ENCODE measurements around the gene C19orf67. TPM values are rescaled to one million over a fixed set of nuclear protein-coding genes. Genes with fewer than 3 reads are reported as not detected.

C19orf67 gene
- total RNA-seq, 1 experiment from 2014 or later: not detected

- intact Hi-C loops (cut with micrococcal nuclease): loop anchor here (1.0 to 5.0 kb wide), 2 partner anchors 42 to 234 kb away; partner anchors contain the start of gene MISP3
- Histone ChIP-seq H2AFZ (ENCODE audit: low read depth, low read length, poor library complexity, severe bottlenecking) (no peak overlapping the region), H3K4me1 (ENCODE audit: control insufficient read depth in 1 of 2, insufficient read depth in 2 of 2, low read length in 2 of 2) (peaks cover 36 to 47% of the 10 kb centered on the region in 2 experiments), H3K9me2 (ENCODE audit: insufficient read depth) (no peaks in the 10 kb centered on the region), H3K9me3 (ENCODE audit: control insufficient read depth in 1 of 2, insufficient read depth in 1 of 2, low read depth in 1 of 2, low read length in 2 of 2) (no peaks in the 10 kb centered on the region), H3K36me3 (ENCODE audit: control insufficient read depth in 1 of 2, insufficient read depth in 2 of 2, low read length in 2 of 2) (no peaks in the 10 kb centered on the region; a peak in 2 of 4 replicates), H3K79me2 (ENCODE audit: insufficient read depth, low read length) (peaks cover 27% of the 10 kb centered on the region), H3K4me3 (replicated peaks in 1 of 2; ENCODE audit: low read depth in 1 of 2, low read length in 2 of 2) (peak overlapping the region; percentile 81 to 88), H3K4me2 (ENCODE audit: low read length) (peak overlapping the region; percentile 89), H3K27ac (ENCODE audit: low read depth, low read length) (peak overlapping the region; percentile 68), H3K9ac (ENCODE audit: low read length) (peak overlapping the region; percentile 27; the same call in 1 of the 2 replicates), H3K27me3 (ENCODE audit: insufficient read depth, low read length) (no peaks in the 10 kb centered on the region), H4K20me1 (ENCODE audit: insufficient read depth) (no peaks in the 10 kb centered on the region)
- BruUV-seq (replicated peaks): no TSS peak
- RAD21 ChIA-PET (ENCODE audit: low non-redundant PET in 1 of 2, low total read pairs in 2 of 2, uncharacterized antibody in 2 of 2, unreplicated experiment in 2 of 2): no interaction called here
- DNase-seq (ENCODE audit: low read depth, low spot score) (no peak), ATAC-seq (no peak)
- CTCF ChIA-PET: interaction anchor here (0.6 to 3.2 kb wide), 9 partner anchors 23 to 267 kb away, joined by 3 to 18 read pairs (median 3); partner anchors contain the start of genes ADGRE5, ASF1B, MISP3 and RFX1
- TF ChIP-seq MAX (IDR thresholded peaks at IDR 0.05) (no peak), ZFX (IDR thresholded peaks at IDR 0.05) (no peak), CBX3 (IDR thresholded peaks at IDR 0.05; ENCODE audit: low read depth) (no peak), ZBTB33 (IDR thresholded peaks at IDR 0.05; ENCODE audit: extremely low read depth, insufficient replicate concordance, low read length) (no peak), REST (IDR thresholded peaks at IDR 0.05; ENCODE audit: low read depth) (no peak), YY1 (IDR thresholded peaks at IDR 0.05; ENCODE audit: extremely low read depth, insufficient replicate concordance, low read depth, low read length) (no peak), ELF1 (IDR thresholded peaks at IDR 0.05; ENCODE audit: borderline replicate concordance, low read depth) (no peak), ATF3 (IDR thresholded peaks at IDR 0.05) (no peak), RAD21 (IDR thresholded peaks at IDR 0.05; ENCODE audit: low read depth) (no peak), ZNF274 (IDR thresholded peaks at IDR 0.05; ENCODE audit: low read depth, low read length) (no peak), SIN3A (IDR thresholded peaks at IDR 0.05; ENCODE audit: low read depth) (no peak), EZH2 (IDR thresholded peaks at IDR 0.05) (no peak), EGR1 (IDR thresholded peaks at IDR 0.05; ENCODE audit: low read depth) (no peak), TCF7L2 (IDR thresholded peaks at IDR 0.05; ENCODE audit: borderline replicate concordance, extremely low read depth, insufficient read depth, insufficient read length) (no peak), POLR2AphosphoS5 (IDR thresholded peaks at IDR 0.05; ENCODE audit: low read depth, low read length) (no peak)
- POLR2A ChIA-PET: no interaction called here
Observed at GRCh38 chr19:14114439-14114838, 28.9 kb upstream of the C19orf67 start.
